GM19455 (cell line): Measurements from ENCODE around the gene TULP1.

ENCODE experiments used
- ATAC-seq: cut with Tn5 transposase; IDR thresholded peaks from one replicate; pipeline ENCODE4 v1.9.1; 2021; ENCODE audit not compliant: unreplicated experiment

The TULP1 gene

GRCh38 chr6:35485402-35485877, 27.3 kb downstream of the TULP1 start:
- ATAC-seq = no peak

GRCh38 chr6:35484921-35485392, 27.7 kb downstream of the TULP1 start:
- ATAC-seq = no peak

DNA sequence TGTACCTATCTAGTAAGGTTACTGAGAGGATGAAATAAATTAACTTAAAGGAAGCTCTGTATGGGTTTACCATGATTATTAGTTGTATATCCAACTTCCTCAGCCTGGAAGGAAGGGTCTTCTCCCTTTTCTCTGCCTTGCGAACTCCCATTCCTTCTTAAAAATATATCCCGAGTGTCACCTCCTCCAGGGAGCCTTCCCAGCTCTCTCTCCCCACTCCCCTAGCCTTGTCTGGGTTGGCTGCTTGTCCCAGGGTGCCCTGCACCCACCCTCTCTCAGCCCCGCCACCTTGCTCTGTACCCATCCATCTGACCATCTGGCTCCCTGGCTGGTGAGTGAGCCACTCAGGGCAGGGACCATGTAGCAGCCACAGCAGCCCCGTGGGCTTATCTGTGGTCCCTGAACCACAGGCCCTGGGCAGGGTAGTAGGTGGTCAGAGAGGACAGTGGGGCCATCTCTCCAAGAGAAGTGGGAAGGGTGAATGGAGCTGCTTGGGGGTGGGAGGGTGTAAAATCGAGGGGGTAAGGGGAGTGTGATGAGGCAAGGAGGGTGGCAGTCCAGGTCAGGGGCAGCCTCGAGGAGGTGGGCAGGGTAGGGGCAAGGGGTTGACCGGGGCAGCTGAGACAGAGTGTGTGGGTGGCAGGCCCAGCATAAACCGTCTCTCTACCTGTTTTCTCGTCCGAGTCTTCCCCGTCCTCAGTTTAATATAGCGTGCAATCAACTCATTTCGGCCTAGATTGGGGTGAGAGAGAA, 28.6 kb downstream of the TULP1 start:
- ATAC-seq = no peak

GRCh38 chr6:35483490-35483889, 29.2 kb downstream of the TULP1 start:
- no peak for ATAC-seq

GRCh38 chr6:35483062-35483461, 29.6 kb downstream of the TULP1 start:
- ATAC-seq = no peak

- ATAC-seq = no peak
Observed at GRCh38 chr6:35481226-35481625, 31.5 kb downstream of the TULP1 start.

GRCh38 chr6:35480176-35480575, 32.5 kb downstream of the TULP1 start:
- no peak for ATAC-seq

- ATAC-seq = no peak
Observed at GRCh38 chr6:35478259-35478658, 34.4 kb downstream of the TULP1 start.

GRCh38 chr6:35477551-35478179, 35.0 kb downstream of the TULP1 start:
- no peak for ATAC-seq

DNA sequence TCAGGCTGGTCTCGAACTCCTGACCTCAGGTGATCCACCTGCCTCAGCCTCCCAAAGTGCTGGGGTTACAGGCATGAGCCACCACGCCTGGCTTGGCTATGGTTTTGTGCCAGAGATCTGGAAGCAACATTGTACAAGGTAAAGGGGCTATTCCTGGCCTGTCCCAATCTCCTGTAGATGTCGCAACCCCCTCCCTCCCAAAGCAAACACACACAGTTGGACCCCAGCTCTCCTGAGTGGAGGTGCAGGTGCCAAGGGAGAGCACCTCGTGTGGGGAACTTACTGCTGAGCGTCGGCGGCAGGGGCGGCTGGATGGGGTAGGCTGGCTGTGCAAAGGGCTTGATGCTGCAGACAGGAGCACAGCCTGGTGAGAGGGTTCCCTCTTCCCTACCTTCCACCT, 35.7 kb downstream of the TULP1 start:
- ATAC-seq = no peak

GRCh38 chr6:35476004-35476403, 36.7 kb downstream of the TULP1 start:
- ATAC-seq = no peak

DNA sequence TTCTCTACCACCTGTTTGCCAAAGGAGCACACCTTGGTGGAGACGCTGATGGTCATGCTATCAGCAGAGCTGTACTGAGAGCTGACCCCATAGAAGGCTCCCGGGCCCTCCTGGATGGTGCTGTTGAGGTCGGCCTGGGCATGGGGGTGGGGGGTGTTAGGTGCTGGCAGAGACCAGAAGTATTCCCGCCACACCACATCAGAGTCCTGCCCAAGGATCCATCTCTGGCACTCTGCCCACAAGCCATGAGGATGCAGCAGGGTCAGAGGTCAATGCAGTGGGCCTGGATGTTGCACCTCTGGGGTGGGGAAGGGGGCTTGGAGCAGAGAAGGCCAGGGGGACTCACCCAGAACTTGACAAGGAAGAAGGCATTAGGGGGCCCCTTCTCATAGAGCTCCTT, 37.1 kb downstream of the TULP1 start:
- ATAC-seq = no peak

GRCh38 chr6:35474942-35475570, 37.6 kb downstream of the TULP1 start:
- no peak for ATAC-seq

- no peak for ATAC-seq
Observed at GRCh38 chr6:35474131-35474941, 38.4 kb downstream of the TULP1 start.

DNA sequence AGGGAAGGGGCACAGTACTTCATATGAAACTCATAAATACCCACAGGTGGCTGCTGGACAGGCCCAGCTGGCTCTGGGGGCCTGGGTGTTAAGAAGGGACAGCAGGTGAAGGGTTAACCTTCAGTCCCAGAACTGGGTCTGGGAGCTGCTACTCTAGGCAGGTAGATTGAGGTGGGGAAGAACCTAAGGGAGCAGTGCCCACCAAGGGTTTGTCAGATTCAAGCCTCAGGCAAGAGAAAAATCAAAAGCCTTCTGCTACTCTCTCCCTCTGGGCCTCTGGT, 38.9 kb downstream of the TULP1 start:
- no peak for ATAC-seq

- ATAC-seq = no peak
Observed at GRCh38 chr6:35473075-35473849, 39.4 kb downstream of the TULP1 start.

- no peak for ATAC-seq
Observed at GRCh38 chr6:35471836-35472345, 40.8 kb downstream of the TULP1 start.

GRCh38 chr6:35470663-35471120, 42.0 kb downstream of the TULP1 start:
- ATAC-seq = no peak

DNA sequence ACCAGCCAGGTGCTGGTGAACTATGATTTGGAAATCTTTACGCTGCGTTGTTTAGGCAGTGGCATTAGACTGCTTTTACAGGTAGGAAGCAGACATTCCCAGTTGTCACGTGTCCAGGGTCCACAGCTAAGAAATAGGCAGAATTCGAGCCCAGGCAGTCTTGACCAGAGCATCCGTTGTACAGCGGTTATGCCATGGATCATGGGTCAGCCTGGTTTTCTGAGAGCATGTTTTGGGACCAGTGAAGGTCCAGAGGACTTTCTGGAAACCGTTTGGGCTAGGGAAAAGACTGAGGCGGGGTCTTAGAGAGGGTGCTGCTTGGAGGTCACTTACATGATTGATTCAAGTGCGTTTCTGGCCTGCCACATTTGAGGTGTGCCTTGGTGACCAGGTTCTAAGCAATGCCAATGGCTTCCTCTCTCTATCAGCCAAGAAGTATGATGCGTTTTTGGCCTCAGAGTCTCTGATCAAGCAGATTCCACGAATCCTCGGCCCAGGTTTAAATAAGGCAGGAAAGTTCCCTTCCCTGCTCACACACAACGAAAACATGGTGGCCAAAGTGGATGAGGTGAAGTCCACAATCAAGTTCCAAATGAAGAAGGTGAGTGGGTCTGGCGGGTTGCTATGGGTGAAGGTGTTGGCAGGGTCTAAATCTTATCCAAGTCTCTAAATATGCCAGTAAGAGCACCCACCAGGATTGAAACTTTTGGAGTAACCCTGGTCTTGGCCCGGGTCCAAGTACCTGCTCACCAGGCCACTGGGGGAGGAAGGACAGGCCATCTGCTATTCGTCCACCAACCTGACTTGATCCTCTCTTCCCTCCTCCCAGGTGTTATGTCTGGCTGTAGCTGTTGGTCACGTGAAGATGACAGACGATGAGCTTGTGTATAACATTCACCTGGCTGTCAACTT, 42.7 kb downstream of the TULP1 start:
- ATAC-seq = no peak
